Transverse colon (tissue), 4 donors: ENCODE results near the gene MAP2K4.

Source experiments
- CTCF ChIP-seq, 5 experiments: fragments of 200-600 bp in 3 of 5; fragments of 450-650 bp in 2 of 5; sonication (generic) in 3 of 5; IDR thresholded peaks; 1 replicate in 2 of 5; 2 replicates in 3 of 5; pipeline ENCODE4 v1.5.1; 2016 to 2017; ENCODE audit warnings: antibody characterized with exemption in 5 of 5, inconsistent platforms in 3 of 5, mild to moderate bottlenecking in 2 of 5, moderate library complexity in 1 of 5
- EP300 ChIP-seq: sonication (generic); formaldehyde crosslinking; IDR thresholded peaks from one replicate; pipeline ENCODE4 v1.6.1; 2017; ENCODE audit warnings: antibody characterized with exemption, low read depth
- POLR2A ChIP-seq: fragments of 450-650 bp; IDR thresholded peaks from one replicate; pipeline ENCODE4 v1.6.1; 2016; ENCODE audit warnings: antibody characterized with exemption, mild to moderate bottlenecking, moderate library complexity
- POLR2AphosphoS5 ChIP-seq, 3 donors: sonication (generic); formaldehyde crosslinking; IDR thresholded peaks; one replicate each; pipeline ENCODE4 v1.6.1; 2016; ENCODE audit warnings: antibody characterized with exemption in 3 of 3

- no peak for TF ChIP-seq CTCF (IDR thresholded peaks at IDR 0.05)
- TF ChIP-seq POLR2AphosphoS5 (IDR thresholded peaks at IDR 0.05) = no peak
- no peak for TF ChIP-seq POLR2A
- TF ChIP-seq EP300 = no peak
Observed at GRCh38 chr17:12062249-12062648, 41.6 kb downstream of the MAP2K4 start.
